Memory B cell (primary cell): ENCODE measurements around the gene SRA1.

Experiments used
- ATAC-seq: fragments of 150-1000 bp; cut with Tn5 transposase; 2 replicates; pipeline ENCODE4 v1.10.0; 2021; ENCODE audit warnings: low read depth, mild to moderate bottlenecking, moderate library complexity
- DNase-seq, 2 donors: peaks; one replicate each; pipeline ENCODE4 v3.0.0; 2022; ENCODE audit warnings: low spot score in 2 of 2
- H3K27ac Mint-ChIP-seq: one replicate; pipeline ENCODE4 v1.8.0; 2022; ENCODE audit warnings: mild to moderate bottlenecking, moderate library complexity, mixed read lengths
- H3K27me3 Mint-ChIP-seq: one replicate; pipeline ENCODE4 v1.8.0; 2022; ENCODE audit warnings: mixed read lengths
- H3K36me3 Mint-ChIP-seq: one replicate; pipeline ENCODE4 v1.8.0; 2022; ENCODE audit warnings: mild to moderate bottlenecking, mixed read lengths
- H3K4me1 Mint-ChIP-seq: one replicate; pipeline ENCODE4 v1.8.0; 2022; ENCODE audit warnings: mixed read lengths
- H3K4me3 Mint-ChIP-seq: one replicate; pipeline ENCODE4 v1.8.0; 2022; ENCODE audit warnings: mild to moderate bottlenecking, moderate library complexity, mixed read lengths
- H3K9me3 Mint-ChIP-seq: one replicate; pipeline ENCODE4 v1.8.0; 2022; ENCODE audit warnings: mixed read lengths

SRA1 gene

DNA sequence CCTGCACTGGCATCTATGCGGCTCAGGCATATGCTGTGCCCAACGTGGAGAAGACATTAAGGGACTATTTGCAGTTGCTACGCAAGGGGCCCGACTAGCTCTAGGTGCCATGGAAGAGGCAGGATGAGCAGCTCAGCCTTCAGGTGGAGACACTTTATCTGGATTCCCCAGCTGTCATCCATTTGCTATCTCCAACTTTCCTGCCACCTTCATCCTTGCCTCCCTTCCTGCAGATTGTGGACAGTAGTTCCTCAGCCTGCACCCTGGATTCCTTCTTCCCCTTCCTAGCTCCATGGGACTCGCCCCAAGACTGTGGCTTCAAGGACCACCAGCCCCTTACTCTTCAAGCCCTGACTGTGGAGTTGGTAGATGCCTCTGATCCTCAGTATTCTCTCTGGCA is 9.4 kb upstream of the SRA1 start:
- H3K27me3 Mint-ChIP-seq = no peaks in the 10 kb centered on the region
- no peaks in the 10 kb centered on the region for H3K9me3 Mint-ChIP-seq
- DNase-seq = no peak
- ATAC-seq = no peak
- H3K4me3 Mint-ChIP-seq = no peak overlapping the region
- peaks cover 20% of the 10 kb centered on the region for H3K36me3 Mint-ChIP-seq
- peaks cover 24% of the 10 kb centered on the region for H3K4me1 Mint-ChIP-seq
- no peak overlapping the region for H3K27ac Mint-ChIP-seq

- peaks cover 24% of the 10 kb centered on the region for H3K4me1 Mint-ChIP-seq
- DNase-seq (no peak), ATAC-seq (no peak)
- H3K27ac Mint-ChIP-seq = no peak overlapping the region
- peak overlapping the region; percentile 91 for H3K4me3 Mint-ChIP-seq
- H3K27me3 Mint-ChIP-seq = no peaks in the 10 kb centered on the region
- peaks cover 17% of the 10 kb centered on the region for H3K36me3 Mint-ChIP-seq
- H3K9me3 Mint-ChIP-seq = no peaks in the 10 kb centered on the region
Measured at GRCh38 chr5:140565780-140566095, 8.5 kb upstream of the SRA1 start.

DNA sequence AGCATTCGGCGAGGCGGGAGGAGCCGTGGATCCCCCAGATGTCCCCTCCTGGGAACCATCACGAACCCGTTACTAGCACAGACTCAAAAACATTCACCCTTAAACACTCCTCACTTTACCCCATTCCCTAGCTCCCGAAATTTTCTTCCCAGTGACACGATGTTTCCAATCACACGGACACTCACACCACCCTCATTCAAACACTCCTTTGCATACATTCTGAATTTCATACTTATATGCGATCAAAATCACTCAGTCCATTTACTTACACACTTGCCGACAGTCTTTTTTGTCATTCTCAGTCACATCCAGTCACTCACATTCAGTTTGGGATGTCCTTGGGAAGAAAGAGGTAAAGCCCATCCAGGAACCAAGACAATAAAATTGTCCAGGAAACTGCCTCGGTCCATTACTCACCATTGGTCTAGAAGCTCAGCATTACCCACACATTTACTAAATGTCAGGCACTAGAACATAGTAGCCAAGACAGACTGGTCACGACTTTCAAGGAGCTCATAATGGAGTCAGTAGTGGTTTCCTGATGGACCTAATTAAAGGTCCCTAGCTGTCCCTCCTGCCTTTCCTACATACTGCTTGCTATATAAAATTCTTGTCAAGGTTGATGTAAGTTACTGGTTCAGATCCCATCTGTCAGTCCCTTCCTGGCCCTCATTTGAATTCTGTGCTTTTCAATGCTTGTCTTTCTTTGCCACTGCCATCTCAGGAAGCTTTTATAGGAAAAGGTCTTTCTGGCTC is 7.9 kb upstream of the SRA1 start:
- peaks cover 17% of the 10 kb centered on the region for H3K36me3 Mint-ChIP-seq
- no peak for ATAC-seq
- DNase-seq = no peak
- no peaks in the 10 kb centered on the region for H3K27me3 Mint-ChIP-seq
- H3K4me3 Mint-ChIP-seq = peak overlapping the region; percentile 91
- no peaks in the 10 kb centered on the region for H3K9me3 Mint-ChIP-seq
- peak overlapping the region; percentile 97 for H3K27ac Mint-ChIP-seq
- H3K4me1 Mint-ChIP-seq = peaks cover 26% of the 10 kb centered on the region

DNA sequence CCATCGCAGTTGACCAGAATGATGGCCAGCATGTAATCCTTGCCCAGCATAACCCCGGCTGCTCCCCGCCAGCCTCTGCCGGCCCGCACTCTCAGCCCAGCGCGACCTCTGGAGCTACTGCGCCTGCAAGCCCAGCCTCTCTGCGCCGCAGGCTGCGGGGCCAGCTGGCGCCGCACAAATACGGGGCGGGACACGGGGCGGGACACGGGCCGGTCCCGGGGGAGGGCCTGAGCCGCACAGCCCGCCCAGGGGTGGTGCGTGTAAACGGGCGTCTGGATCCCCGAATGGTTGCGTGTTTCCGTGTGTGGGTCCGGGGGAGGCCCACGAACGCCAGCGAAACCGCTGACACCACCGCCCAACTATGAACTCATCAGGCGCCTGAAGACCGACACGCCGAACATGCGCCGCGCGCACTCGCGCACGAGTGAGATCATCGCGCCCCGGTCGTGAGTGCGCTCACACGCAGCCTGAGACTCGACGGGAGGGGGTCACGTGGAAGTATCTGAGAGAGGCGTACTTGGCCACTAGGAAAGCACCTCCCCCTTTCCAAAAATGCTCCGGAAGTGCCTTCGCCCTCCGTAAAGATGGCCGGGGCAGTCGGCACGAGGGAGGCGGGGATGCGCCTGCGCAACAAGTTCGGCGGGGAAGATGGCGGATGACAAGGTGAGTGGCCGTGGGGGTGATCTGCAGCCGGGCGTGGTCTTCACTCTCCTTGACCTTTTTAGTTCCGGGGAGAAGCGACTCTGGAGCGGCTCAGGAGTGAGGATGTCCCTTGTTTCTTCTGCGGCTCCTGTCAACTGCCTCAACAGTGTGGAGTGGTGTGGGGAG is 7.1 kb upstream of the SRA1 start, which contains the start of the genes APBB3 and SLC35A4:
APBB3 (minus strand) TSS at position 403 of the 828 bp plus-strand sequence; CDS start at position 50, 353 bp downstream.
SLC35A4 (plus strand) TSS at position 633 of the 828 bp plus-strand sequence. CDS start 2,342 bp downstream, outside the sequence.
- Mint-ChIP-seq H3K9me3 (no peaks in the 10 kb centered on the region), H3K27ac (peak within 1 kb of the TSS; percentile 97), H3K36me3 (peaks cover 19% of the 10 kb centered on the region), H3K27me3 (no peaks in the 10 kb centered on the region), H3K4me1 (peaks cover 29% of the 10 kb centered on the region), H3K4me3 (peak within 1 kb of the TSS; percentile 91)
- ATAC-seq (peak; percentile 87), DNase-seq (peak; percentile 86 to 96)

GRCh38 chr5:140563596-140563995 is 6.3 kb upstream of the SRA1 start:
- Mint-ChIP-seq H3K36me3 (peaks cover 18% of the 10 kb centered on the region), H3K4me1 (peaks cover 28% of the 10 kb centered on the region), H3K9me3 (no peaks in the 10 kb centered on the region), H3K27ac (peak overlapping the region; percentile 97), H3K4me3 (peak overlapping the region; percentile 91), H3K27me3 (no peaks in the 10 kb centered on the region)
- DNase-seq (no peak), ATAC-seq (no peak)

DNA sequence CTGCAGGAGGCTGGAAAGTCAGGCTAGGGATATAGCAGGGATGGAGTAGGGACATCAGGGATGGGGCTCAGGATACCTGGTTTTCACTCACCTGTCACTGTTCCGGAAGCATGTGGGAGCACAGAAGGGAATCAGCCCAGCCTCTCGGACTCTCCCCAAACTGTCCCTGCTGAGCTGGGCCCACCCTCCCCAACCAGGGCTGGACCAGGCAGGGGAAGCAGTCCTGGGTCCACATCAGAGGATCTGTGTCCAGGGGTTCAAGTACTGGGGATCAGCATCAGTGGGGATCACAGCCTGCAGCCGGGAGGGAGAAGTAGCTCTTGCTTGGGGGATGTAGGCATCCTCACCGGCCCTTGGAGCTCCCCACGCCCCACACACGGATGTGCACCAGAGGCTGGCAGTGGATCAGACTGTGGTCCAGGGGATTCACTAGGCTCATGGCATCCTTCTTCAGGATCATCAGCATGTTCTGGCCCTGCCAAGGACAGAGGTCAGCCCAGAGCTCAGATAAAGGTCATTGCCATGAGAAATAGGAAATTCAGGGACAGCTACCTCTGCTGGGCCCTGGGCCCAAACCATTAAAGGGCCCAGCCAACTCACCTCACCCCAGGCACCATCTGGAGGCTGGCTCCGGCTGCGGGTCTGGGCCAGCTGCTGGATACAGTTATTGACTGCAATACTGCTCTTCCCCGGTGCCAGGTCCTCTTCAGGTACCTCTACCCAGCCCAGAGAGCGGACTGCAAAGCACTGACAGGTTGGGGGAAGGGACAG is 4.7 kb upstream of the SRA1 start:
- H3K4me3 Mint-ChIP-seq = peak overlapping the region; percentile 14
- no peak overlapping the region for H3K27ac Mint-ChIP-seq
- peaks cover 34% of the 10 kb centered on the region for H3K4me1 Mint-ChIP-seq
- no peaks in the 10 kb centered on the region for H3K27me3 Mint-ChIP-seq
- no peaks in the 10 kb centered on the region for H3K9me3 Mint-ChIP-seq
- ATAC-seq = no peak
- H3K36me3 Mint-ChIP-seq = peaks cover 10% of the 10 kb centered on the region
- no peak for DNase-seq

DNA sequence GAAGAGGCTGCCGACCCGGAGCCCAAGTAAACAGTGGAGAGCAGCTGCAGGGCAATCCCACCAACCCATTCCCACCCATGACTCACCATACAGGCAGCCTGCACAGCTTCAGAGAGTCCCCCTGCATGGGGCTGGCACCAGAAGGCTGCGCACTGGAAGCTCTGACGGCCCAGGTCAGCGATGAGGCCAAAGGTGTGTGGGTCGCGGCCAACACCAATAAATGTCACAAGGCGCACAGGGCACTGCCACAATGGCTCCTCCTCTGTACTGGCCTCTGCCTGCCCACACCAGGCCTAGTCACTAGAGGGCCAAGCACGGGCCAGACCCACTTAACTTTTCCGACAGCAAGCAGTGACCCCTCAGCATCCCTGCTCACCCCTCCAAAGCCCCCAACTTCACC is 3.0 kb upstream of the SRA1 start:
- DNase-seq = no peak
- Mint-ChIP-seq H3K27me3 (no peaks in the 10 kb centered on the region), H3K4me1 (peaks cover 34% of the 10 kb centered on the region), H3K27ac (no peak overlapping the region), H3K36me3 (peaks cover 7% of the 10 kb centered on the region), H3K9me3 (no peaks in the 10 kb centered on the region), H3K4me3 (no peak overlapping the region)
- ATAC-seq = no peak

DNA sequence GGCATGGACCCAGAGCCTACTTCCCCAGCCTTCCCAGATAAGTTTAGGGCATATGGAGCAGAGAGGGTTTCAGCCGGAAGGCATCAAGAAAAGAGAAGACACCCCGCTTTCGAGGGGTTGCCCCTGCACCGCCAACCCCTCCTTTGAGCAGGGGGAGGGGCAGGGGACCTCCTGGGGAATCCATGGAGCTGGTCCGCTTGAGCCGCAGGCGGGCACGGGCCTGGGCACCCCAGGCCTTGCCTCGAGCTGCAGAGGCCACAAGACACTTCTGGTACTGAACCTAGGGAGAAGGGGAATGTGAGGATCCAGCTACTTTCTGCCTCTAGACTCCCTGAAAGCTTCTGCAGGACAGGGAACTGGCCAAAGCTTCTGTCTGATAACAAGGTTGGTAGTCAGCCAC is 1.3 kb upstream of the SRA1 start:
- ATAC-seq (no peak), DNase-seq (no peak)
- H3K27ac Mint-ChIP-seq = no peak overlapping the region
- H3K4me3 Mint-ChIP-seq = no peak overlapping the region
- peaks cover 13% of the 10 kb centered on the region for H3K36me3 Mint-ChIP-seq
- peaks cover 41% of the 10 kb centered on the region for H3K4me1 Mint-ChIP-seq
- H3K27me3 Mint-ChIP-seq = no peaks in the 10 kb centered on the region
- no peaks in the 10 kb centered on the region for H3K9me3 Mint-ChIP-seq

DNA sequence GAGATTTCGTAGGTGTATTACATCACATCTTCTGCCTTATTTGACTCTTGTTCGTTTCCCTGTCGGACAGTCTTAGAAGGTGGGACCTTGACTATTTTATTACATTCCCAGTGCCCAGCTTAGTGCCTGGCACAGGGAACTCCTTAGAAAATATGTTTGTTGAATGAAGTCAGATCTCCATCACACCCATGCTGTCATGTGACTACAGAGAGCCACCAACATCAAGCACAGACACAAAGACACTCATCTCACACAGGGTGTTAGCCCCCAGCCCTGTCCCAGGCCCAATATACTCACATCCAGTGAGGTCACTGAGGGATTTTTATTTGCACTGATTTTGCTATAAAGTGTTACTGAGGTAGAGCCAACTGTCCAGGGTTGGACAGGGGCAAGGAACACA is 692 bp upstream of the SRA1 start:
- no peak for ATAC-seq
- H3K9me3 Mint-ChIP-seq = no peaks in the 10 kb centered on the region
- H3K4me3 Mint-ChIP-seq = peak overlapping the region; percentile 89
- H3K36me3 Mint-ChIP-seq = peaks cover 14% of the 10 kb centered on the region
- peak overlapping the region; percentile 95 for H3K27ac Mint-ChIP-seq
- H3K27me3 Mint-ChIP-seq = no peaks in the 10 kb centered on the region
- no peak for DNase-seq
- H3K4me1 Mint-ChIP-seq = peaks cover 46% of the 10 kb centered on the region

DNA sequence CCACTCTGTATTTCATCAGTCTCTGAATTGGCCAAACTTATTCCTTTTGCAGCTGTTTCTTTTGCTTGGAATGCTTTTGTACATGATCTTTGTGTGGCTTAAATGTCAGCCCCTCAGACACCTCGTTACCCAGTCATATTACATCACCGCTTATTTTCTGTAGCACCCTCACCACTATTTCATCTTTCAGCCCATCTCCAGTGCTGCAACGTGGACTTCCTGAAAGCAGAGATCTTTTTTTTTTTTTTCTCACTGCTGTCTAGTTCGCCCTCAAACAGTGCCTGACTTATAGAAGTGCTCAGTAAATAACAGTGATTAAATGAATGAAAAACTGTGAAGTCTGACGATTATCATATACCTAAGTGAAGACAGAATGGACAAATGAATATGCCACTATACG is 835 bp downstream of the SRA1 start:
- Mint-ChIP-seq H3K4me3 (peak overlapping the region; percentile 89), H3K4me1 (peaks cover 44% of the 10 kb centered on the region), H3K9me3 (no peaks in the 10 kb centered on the region), H3K27ac (peak overlapping the region; percentile 95), H3K36me3 (peaks cover 18% of the 10 kb centered on the region), H3K27me3 (no peaks in the 10 kb centered on the region)
- no peak for DNase-seq
- no peak for ATAC-seq

- ATAC-seq (no peak), DNase-seq (no peak)
- no peaks in the 10 kb centered on the region for H3K27me3 Mint-ChIP-seq
- H3K27ac Mint-ChIP-seq = peak overlapping the region; percentile 95
- H3K4me3 Mint-ChIP-seq = peak overlapping the region; percentile 89
- no peaks in the 10 kb centered on the region for H3K9me3 Mint-ChIP-seq
- peaks cover 21% of the 10 kb centered on the region for H3K36me3 Mint-ChIP-seq
- peaks cover 44% of the 10 kb centered on the region for H3K4me1 Mint-ChIP-seq
Measured at GRCh38 chr5:140555747-140556312, 1.4 kb downstream of the SRA1 start.

DNA sequence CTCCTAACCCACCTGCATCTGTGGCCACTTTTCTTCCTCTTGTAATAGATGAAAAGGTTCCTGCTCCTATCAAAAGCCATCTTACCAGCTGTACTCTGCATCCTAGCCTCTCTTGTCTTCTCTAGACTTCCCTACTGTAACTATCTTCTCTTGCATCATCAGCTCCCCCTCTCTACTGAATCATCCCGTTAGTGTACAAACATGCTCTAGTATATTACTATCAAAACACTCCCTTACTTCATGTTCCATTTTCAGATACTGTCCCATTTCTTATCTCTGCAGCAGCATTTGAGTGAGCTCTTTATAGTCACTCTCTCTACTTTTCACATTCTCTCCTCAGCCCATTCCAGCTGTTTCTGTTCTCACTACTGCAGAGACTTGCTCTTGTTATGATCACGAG is 2.8 kb downstream of the SRA1 start:
- H3K27ac Mint-ChIP-seq = peak overlapping the region; percentile 54
- H3K27me3 Mint-ChIP-seq = no peaks in the 10 kb centered on the region
- no peaks in the 10 kb centered on the region for H3K9me3 Mint-ChIP-seq
- DNase-seq (no peak), ATAC-seq (no peak)
- H3K4me1 Mint-ChIP-seq = peaks cover 44% of the 10 kb centered on the region
- no peak overlapping the region for H3K4me3 Mint-ChIP-seq
- H3K36me3 Mint-ChIP-seq = peaks cover 25% of the 10 kb centered on the region

DNA sequence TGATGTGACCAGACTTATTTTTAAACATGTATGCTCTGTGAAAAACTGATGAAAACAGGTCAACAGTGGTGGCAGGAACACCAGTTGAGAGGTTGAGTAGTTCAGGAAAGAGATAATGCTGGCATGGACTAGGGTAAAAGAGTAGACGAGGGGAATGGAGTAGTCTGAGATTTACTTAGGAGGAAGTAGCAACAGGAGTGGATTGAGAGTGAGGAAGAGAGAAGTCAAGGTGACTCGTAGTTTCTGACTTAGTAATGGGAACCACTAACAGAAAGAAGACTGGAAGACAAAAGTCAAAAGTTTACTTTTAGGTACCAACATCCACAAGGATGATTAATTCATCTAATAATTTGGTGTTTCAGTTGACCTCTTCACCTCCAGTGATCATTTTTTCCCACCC is 3.6 kb downstream of the SRA1 start:
- Mint-ChIP-seq H3K9me3 (no peaks in the 10 kb centered on the region), H3K36me3 (peaks cover 23% of the 10 kb centered on the region), H3K4me3 (no peak overlapping the region), H3K4me1 (peaks cover 45% of the 10 kb centered on the region), H3K27ac (peak overlapping the region; percentile 54), H3K27me3 (no peaks in the 10 kb centered on the region)
- no peak for ATAC-seq
- DNase-seq = no peak
